ENCODE measurements around the gene MFSD2B.
"Not testable (repeated sequence)": the region's sequence is repeated elsewhere in the genome, so short reads cannot be mapped to it uniquely, and the experiment has no call there.

The MFSD2B gene

GRCh38 chr2:24012521-24013188 is 2.8 kb downstream of the MFSD2B start:
- H3K4me3 ChIP-seq (ENCODE audit: low read depth, low read length) = no peak overlapping the region
- TF ChIP-seq CTCF (IDR thresholded peaks at IDR 0.05; ENCODE audit: low read depth, low read length, missing control alignments) = no peak
- no peak for DNase-seq (ENCODE audit: low read depth)

GRCh38 chr2:24014902-24015301 is 5.0 kb downstream of the MFSD2B start:
- not testable (repeated sequence) for DNase-seq (ENCODE audit: low read depth)

GRCh38 chr2:24015562-24016375 is 5.9 kb downstream of the MFSD2B start:
- H3K4me3 ChIP-seq (ENCODE audit: low read depth, low read length) = no peak overlapping the region
- DNase-seq (ENCODE audit: low read depth) = no peak
- TF ChIP-seq CTCF (IDR thresholded peaks at IDR 0.05; ENCODE audit: low read depth, low read length, missing control alignments) = no peak

More at GRCh38 chr2:24014902-24015301, 5.0 kb downstream of the MFSD2B start:
- H3K4me3 ChIP-seq (ENCODE audit: low read depth, low read length) = not testable (repeated sequence)

GRCh38 chr2:24016376-24016761 is 6.5 kb downstream of the MFSD2B start:
- DNase-seq (ENCODE audit: low read depth) = no peak
- TF ChIP-seq CTCF (IDR thresholded peaks at IDR 0.05; ENCODE audit: low read depth, low read length, missing control alignments) = no peak
- no peak overlapping the region for H3K4me3 ChIP-seq (ENCODE audit: low read depth, low read length)

GRCh38 chr2:24016853-24017703 is 7.2 kb downstream of the MFSD2B start:
- DNase-seq (ENCODE audit: low read depth) = no peak
- no peak for TF ChIP-seq CTCF (IDR thresholded peaks at IDR 0.05; ENCODE audit: low read depth, low read length, missing control alignments)
- H3K4me3 ChIP-seq (ENCODE audit: low read depth, low read length) = no peak overlapping the region

- DNase-seq (ENCODE audit: low read depth) = no peak
- H3K4me3 ChIP-seq (ENCODE audit: low read depth, low read length) = no peak overlapping the region
- no peak for TF ChIP-seq CTCF (IDR thresholded peaks at IDR 0.05; ENCODE audit: low read depth, low read length, missing control alignments)
Measured at GRCh38 chr2:24017711-24018110, 7.8 kb downstream of the MFSD2B start.

- no peak for DNase-seq (ENCODE audit: low read depth)
- H3K4me3 ChIP-seq (ENCODE audit: low read depth, low read length) = no peak overlapping the region
- no peak for TF ChIP-seq CTCF (IDR thresholded peaks at IDR 0.05; ENCODE audit: low read depth, low read length, missing control alignments)
Measured at GRCh38 chr2:24018241-24018640, 8.4 kb downstream of the MFSD2B start.

Measured in GM12864 (cell line).